Lower leg skin (tissue), 3 donors: ENCODE measurements around the gene OR12D3.

ENCODE experiments used
- POLR2A ChIP-seq, 2 donors: fragments of 450-650 bp; IDR thresholded peaks; one replicate each; pipeline ENCODE4 v1.6.1; 2016 to 2017; ENCODE audit warnings: antibody characterized with exemption in 2 of 2, mild to moderate bottlenecking in 1 of 2, moderate library complexity in 1 of 2
- TF ChIP-seq, protein P1 (sequence below), 3 donors: fragments of 450-650 bp; IDR thresholded peaks; one replicate each; pipeline ENCODE4 v1.5.1; 2016; ENCODE audit warnings: antibody characterized with exemption in 3 of 3, mild to moderate bottlenecking in 3 of 3, moderate library complexity in 2 of 3

GRCh38 chr6:29376003-29376402 is 912 bp upstream of the OR12D3 start:
- TF ChIP-seq, protein P1, sequence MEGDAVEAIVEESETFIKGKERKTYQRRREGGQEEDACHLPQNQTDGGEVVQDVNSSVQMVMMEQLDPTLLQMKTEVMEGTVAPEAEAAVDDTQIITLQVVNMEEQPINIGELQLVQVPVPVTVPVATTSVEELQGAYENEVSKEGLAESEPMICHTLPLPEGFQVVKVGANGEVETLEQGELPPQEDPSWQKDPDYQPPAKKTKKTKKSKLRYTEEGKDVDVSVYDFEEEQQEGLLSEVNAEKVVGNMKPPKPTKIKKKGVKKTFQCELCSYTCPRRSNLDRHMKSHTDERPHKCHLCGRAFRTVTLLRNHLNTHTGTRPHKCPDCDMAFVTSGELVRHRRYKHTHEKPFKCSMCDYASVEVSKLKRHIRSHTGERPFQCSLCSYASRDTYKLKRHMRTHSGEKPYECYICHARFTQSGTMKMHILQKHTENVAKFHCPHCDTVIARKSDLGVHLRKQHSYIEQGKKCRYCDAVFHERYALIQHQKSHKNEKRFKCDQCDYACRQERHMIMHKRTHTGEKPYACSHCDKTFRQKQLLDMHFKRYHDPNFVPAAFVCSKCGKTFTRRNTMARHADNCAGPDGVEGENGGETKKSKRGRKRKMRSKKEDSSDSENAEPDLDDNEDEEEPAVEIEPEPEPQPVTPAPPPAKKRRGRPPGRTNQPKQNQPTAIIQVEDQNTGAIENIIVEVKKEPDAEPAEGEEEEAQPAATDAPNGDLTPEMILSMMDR (IDR thresholded peaks at IDR 0.05), result no peak
- no peak for TF ChIP-seq POLR2A (IDR thresholded peaks at IDR 0.05)
